Omental fat pad (tissue), 4 donors: ENCODE results near the gene PROM1. TPM values are rescaled to one million over a fixed set of nuclear protein-coding genes. Genes with fewer than 3 reads are reported as not detected.

Experiments used
- ATAC-seq: fragments of 150-250 bp; one replicate; pipeline ENCODE4 v1.9.1; 2016; ENCODE audit warnings: mild to moderate bottlenecking, moderate library complexity; ENCODE audit not compliant: low FRiP score
- DNase-seq: peaks from one replicate; pipeline ENCODE4 v3.0.0-alpha.2; 2019; ENCODE audit warnings: low spot score
- CTCF ChIP-seq, 3 donors: fragments of 450-650 bp; IDR thresholded peaks; one replicate each; pipeline ENCODE4 v1.5.1; 2016 to 2017; ENCODE audit warnings: antibody characterized with exemption in 3 of 3, mild to moderate bottlenecking in 3 of 3, moderate library complexity in 2 of 3
- total RNA-seq, 4 donors: library from RNA; depleted of rRNA; stranded (reverse); fragments of >200 nt; gene quantifications; one replicate each; pipeline ENCODE4 v1.1.0, GENCODE V29; 2016

Gene PROM1
- total RNA-seq, 4 donors from 2014 or later = 0.09 TPM; not detected in 3

- ATAC-seq = no peak
- no peak for DNase-seq
- TF ChIP-seq CTCF (IDR thresholded peaks at IDR 0.05) = no peak
Measured at GRCh38 chr4:16021804-16022560, 61.8 kb downstream of the PROM1 start.

GRCh38 chr4:16019649-16020048, 64.2 kb downstream of the PROM1 start:
- TF ChIP-seq CTCF (IDR thresholded peaks at IDR 0.05) = no peak
- no peak for ATAC-seq
- DNase-seq = no peak

- no peak for TF ChIP-seq CTCF (IDR thresholded peaks at IDR 0.05)
- no peak for ATAC-seq
- no peak for DNase-seq
Measured at GRCh38 chr4:16018841-16019240, 65.0 kb downstream of the PROM1 start.

- ATAC-seq (no peak), DNase-seq (no peak)
- TF ChIP-seq CTCF (IDR thresholded peaks at IDR 0.05) = no peak
Measured at GRCh38 chr4:16018061-16018676, 65.7 kb downstream of the PROM1 start.

- no peak for TF ChIP-seq CTCF (IDR thresholded peaks at IDR 0.05)
- DNase-seq = no peak
- ATAC-seq = no peak
Measured at GRCh38 chr4:16016536-16016935, 67.3 kb downstream of the PROM1 start.

GRCh38 chr4:16011173-16011572, 72.7 kb downstream of the PROM1 start:
- no peak for DNase-seq
- no peak for TF ChIP-seq CTCF (IDR thresholded peaks at IDR 0.05)
- ATAC-seq = no peak

GRCh38 chr4:16009153-16009552, 74.7 kb downstream of the PROM1 start:
- no peak for DNase-seq
- no peak for ATAC-seq
- no peak for TF ChIP-seq CTCF (IDR thresholded peaks at IDR 0.05)
